ENCODE data around the gene UBE2G2. TPM values are rescaled to one million over a fixed set of nuclear protein-coding genes. Genes with fewer than 3 reads are reported as not detected.

UBE2G2 gene
- total RNA-seq, 1 donor, result 75.3 TPM

- H3K27ac ChIP-seq (ENCODE audit: low read depth, low read length), result no peak overlapping the region
- peaks cover 91% of the 10 kb centered on the region for H3K79me2 ChIP-seq (ENCODE audit: insufficient read depth, low read length)
- no peak for TF ChIP-seq CTCF (IDR thresholded peaks at IDR 0.05; ENCODE audit: extremely low read depth, low read depth, low read length)
- H3K4me2 ChIP-seq (ENCODE audit: insufficient read depth, low read length), result no peak overlapping the region
- H4K20me1 ChIP-seq (ENCODE audit: insufficient read depth, low read length), result peaks cover 66% of the 10 kb centered on the region
- H3K36me3 ChIP-seq (ENCODE audit: insufficient read depth, low read length), result peaks cover 41% of the 10 kb centered on the region
- H3K4me1 ChIP-seq (ENCODE audit: insufficient read depth, low read length), result peaks cover 21% of the 10 kb centered on the region
- no peak overlapping the region for H2AFZ ChIP-seq (ENCODE audit: low read length)
- no peaks in the 10 kb centered on the region for H3K27me3 ChIP-seq (ENCODE audit: insufficient read depth, low read length)
- H3K9me3 ChIP-seq (ENCODE audit: low read depth, low read length), result no peaks in the 10 kb centered on the region
- no peak overlapping the region for H3K4me3 ChIP-seq (ENCODE audit: insufficient read depth, low read length)
- DNase-seq (ENCODE audit: insufficient read length, low spot score, missing footprints), result no peak
Measured at GRCh38 chr21:44813149-44813548, 11.5 kb upstream of the UBE2G2 start.

- Histone ChIP-seq H3K4me3 (ENCODE audit: insufficient read depth, low read length) (no peak overlapping the region), H3K9me3 (ENCODE audit: low read depth, low read length) (no peaks in the 10 kb centered on the region), H3K4me1 (ENCODE audit: insufficient read depth, low read length) (peaks cover 21% of the 10 kb centered on the region), H3K4me2 (ENCODE audit: insufficient read depth, low read length) (no peak overlapping the region), H4K20me1 (ENCODE audit: insufficient read depth, low read length) (peaks cover 66% of the 10 kb centered on the region), H3K36me3 (ENCODE audit: insufficient read depth, low read length) (peaks cover 43% of the 10 kb centered on the region), H3K27ac (ENCODE audit: low read depth, low read length) (no peak overlapping the region), H3K79me2 (ENCODE audit: insufficient read depth, low read length) (peaks cover 92% of the 10 kb centered on the region), H2AFZ (ENCODE audit: low read length) (no peak overlapping the region), H3K27me3 (ENCODE audit: insufficient read depth, low read length) (no peaks in the 10 kb centered on the region)
- DNase-seq (ENCODE audit: insufficient read length, low spot score, missing footprints), result no peak
- TF ChIP-seq CTCF (IDR thresholded peaks at IDR 0.05; ENCODE audit: extremely low read depth, low read depth, low read length), result no peak
Measured at GRCh38 chr21:44812640-44813039, 11.0 kb upstream of the UBE2G2 start.

GRCh38 chr21:44810779-44811178, 9.2 kb upstream of the UBE2G2 start:
- Histone ChIP-seq H4K20me1 (ENCODE audit: insufficient read depth, low read length) (peaks cover 63% of the 10 kb centered on the region), H3K4me2 (ENCODE audit: insufficient read depth, low read length) (no peak overlapping the region), H3K27me3 (ENCODE audit: insufficient read depth, low read length) (no peaks in the 10 kb centered on the region), H3K79me2 (ENCODE audit: insufficient read depth, low read length) (peaks cover 90% of the 10 kb centered on the region), H3K27ac (ENCODE audit: low read depth, low read length) (no peak overlapping the region), H3K4me1 (ENCODE audit: insufficient read depth, low read length) (peaks cover 13% of the 10 kb centered on the region), H3K36me3 (ENCODE audit: insufficient read depth, low read length) (peaks cover 59% of the 10 kb centered on the region), H2AFZ (ENCODE audit: low read length) (no peak overlapping the region), H3K9me3 (ENCODE audit: low read depth, low read length) (no peaks in the 10 kb centered on the region), H3K4me3 (ENCODE audit: insufficient read depth, low read length) (no peak overlapping the region)
- TF ChIP-seq CTCF (IDR thresholded peaks at IDR 0.05; ENCODE audit: extremely low read depth, low read depth, low read length), result no peak
- no peak for DNase-seq (ENCODE audit: insufficient read length, low spot score, missing footprints)

GRCh38 chr21:44805859-44806258, 4.2 kb upstream of the UBE2G2 start:
- Histone ChIP-seq H3K79me2 (ENCODE audit: insufficient read depth, low read length) (peaks cover 66% of the 10 kb centered on the region), H4K20me1 (ENCODE audit: insufficient read depth, low read length) (peaks cover 29% of the 10 kb centered on the region), H3K4me3 (ENCODE audit: insufficient read depth, low read length) (no peak overlapping the region), H3K27ac (ENCODE audit: low read depth, low read length) (no peak overlapping the region), H3K4me1 (ENCODE audit: insufficient read depth, low read length) (peaks cover 7% of the 10 kb centered on the region), H3K9me3 (ENCODE audit: low read depth, low read length) (no peaks in the 10 kb centered on the region), H3K36me3 (ENCODE audit: insufficient read depth, low read length) (peaks cover 66% of the 10 kb centered on the region), H3K4me2 (ENCODE audit: insufficient read depth, low read length) (no peak overlapping the region), H2AFZ (ENCODE audit: low read length) (no peak overlapping the region), H3K27me3 (ENCODE audit: insufficient read depth, low read length) (no peaks in the 10 kb centered on the region)
- no peak for TF ChIP-seq CTCF (IDR thresholded peaks at IDR 0.05; ENCODE audit: extremely low read depth, low read depth, low read length)
- DNase-seq (ENCODE audit: insufficient read length, low spot score, missing footprints), result no peak

All from osteoblast (primary cell).